ENCODE measurements around the gene GNAS.

DNA sequence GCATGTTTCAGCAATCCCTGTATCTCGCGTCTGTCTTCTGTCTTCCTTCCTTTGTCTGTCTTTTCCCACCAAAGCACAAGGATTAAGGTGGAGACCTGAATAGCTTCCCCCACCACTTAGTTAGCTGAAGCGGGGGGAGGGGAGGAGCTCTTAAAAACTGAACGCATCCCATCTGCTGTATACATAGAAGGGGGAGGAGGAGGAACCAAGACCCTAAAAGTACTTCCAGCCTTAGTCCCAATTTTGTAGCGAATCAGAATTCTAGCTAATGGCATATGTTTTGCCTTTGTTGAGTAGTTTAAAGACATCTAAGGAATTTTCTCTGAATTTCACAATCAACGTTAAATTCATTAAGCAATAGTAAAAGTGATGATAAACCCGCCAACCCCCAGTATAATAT is 47.9 kb downstream of the GNAS start:
- TF ChIP-seq POLR2A (IDR thresholded peaks at IDR 0.05; ENCODE audit: low read length) = no peak
- no peak for TF ChIP-seq GATA1 (IDR thresholded peaks at IDR 0.05; ENCODE audit: low read depth, low read length)
